IMR-90 (cell line): ENCODE measurements around the gene SMARCA5. TPM values are rescaled to one million over a fixed set of nuclear protein-coding genes. Genes with fewer than 3 reads are reported as not detected.

ENCODE experiments used
- ATAC-seq: fragments of 200-7000 bp; cut with Tn5 transposase; 2 replicates; pipeline ENCODE4 v1.9.1; 2020; ENCODE audit warnings: low read depth, mild to moderate bottlenecking, moderate library complexity
- BruUV-seq: library from RNA; stranded (reverse); fragments of 400-500 nt; replicated peaks from 2 replicates; lab custom pipeline; 2021; lab: Mats Ljungman, UMichigan
- CTCF ChIA-PET: fragments of 300-600 bp; formaldehyde crosslinking; extraction: SDS; loops from one replicate; lab custom pipeline; 2021; ENCODE audit warnings: antibody characterized with exemption; lab: Yijun Ruan, JAX
- POLR2A ChIA-PET: fragments of 300-600 bp; sonication (Branson Sonifier 250); formaldehyde crosslinking; loops from one replicate; lab custom pipeline; 2022; ENCODE audit warnings: antibody characterized with exemption; ENCODE audit not compliant: unreplicated experiment; lab: Charles Lee
- DNase-seq: peaks from one replicate; pipeline ENCODE4 v3.0.0; 2013
- H2AFZ ChIP-seq: replicated peaks from 2 replicates; pipeline ENCODE3; 2013; ENCODE audit warnings: low read length, mild to moderate bottlenecking; ENCODE audit not compliant: poor library complexity
- H2AK5ac ChIP-seq: 2 replicates; pipeline ENCODE4 v1.6.1; 2013; ENCODE audit warnings: low read depth, low read length, inconsistent platforms
- H2AK9ac ChIP-seq: replicated peaks from 2 replicates; pipeline ENCODE3; 2013; ENCODE audit warnings: mild to moderate bottlenecking, low read depth, low read length, moderate library complexity; ENCODE audit not compliant: poor library complexity
- H2BK120ac ChIP-seq: 2 replicates; pipeline ENCODE4 v1.6.1; 2013; ENCODE audit warnings: low read depth, low read length, inconsistent platforms
- H2BK15ac ChIP-seq: 3 replicates; pipeline ENCODE4 v1.6.1; 2013; ENCODE audit warnings: low read depth, low read length, inconsistent platforms
- H2BK20ac ChIP-seq: 2 replicates; pipeline ENCODE4 v1.6.1; 2013; ENCODE audit warnings: low read depth, mild to moderate bottlenecking, inconsistent platforms, low read length, moderate library complexity
- H2BK5ac ChIP-seq: 2 replicates; pipeline ENCODE4 v1.6.1; 2013; ENCODE audit warnings: mild to moderate bottlenecking, low read depth, low read length, inconsistent platforms; ENCODE audit not compliant: poor library complexity, severe bottlenecking
- H3K14ac ChIP-seq: replicated peaks from 2 replicates; pipeline ENCODE4 v1.6.1; 2013; ENCODE audit warnings: low read depth, low read length, inconsistent platforms
- H3K18ac ChIP-seq: 2 replicates; pipeline ENCODE4 v1.6.1; 2013; ENCODE audit warnings: low read depth, low read length, control low read depth
- H3K23ac ChIP-seq: 2 replicates; pipeline ENCODE4 v1.6.1; 2013; ENCODE audit warnings: low read depth, low read length, inconsistent platforms
- H3K27ac ChIP-seq: 2 replicates; pipeline ENCODE4 v1.5.1; 2013; ENCODE audit warnings: mild to moderate bottlenecking, control low read depth, low read length; ENCODE audit not compliant: insufficient read depth
- H3K27me3 ChIP-seq: 2 replicates; pipeline ENCODE4 v1.6.1; 2013; ENCODE audit warnings: low read length; ENCODE audit not compliant: control insufficient read depth, insufficient read depth
- H3K36me3 ChIP-seq: 2 replicates; pipeline ENCODE4 v1.6.1; 2013; ENCODE audit warnings: low read length, mixed read lengths; ENCODE audit not compliant: control insufficient read depth, insufficient read depth
- H3K4ac ChIP-seq: 2 replicates; pipeline ENCODE4 v1.6.1; 2013; ENCODE audit warnings: low read depth, low read length, inconsistent platforms
- H3K4me1 ChIP-seq: 2 replicates; pipeline ENCODE4 v1.6.1; 2013; ENCODE audit warnings: low read length, mixed read lengths; ENCODE audit not compliant: control insufficient read depth, insufficient read depth
- H3K4me2 ChIP-seq: 2 replicates; pipeline ENCODE4 v1.6.1; 2013; ENCODE audit warnings: low read depth, mild to moderate bottlenecking, control low read depth, low read length, moderate library complexity
- H3K4me3 ChIP-seq: 2 replicates; pipeline ENCODE4 v1.5.1; 2013; ENCODE audit warnings: low read depth, mild to moderate bottlenecking, control low read depth, low read length, moderate library complexity; ENCODE audit not compliant: insufficient read depth
- H3K56ac ChIP-seq: 2 replicates; pipeline ENCODE4 v1.6.1; 2013; ENCODE audit warnings: low read length, inconsistent platforms; ENCODE audit not compliant: insufficient read depth; ENCODE audit errors: extremely low read depth
- H3K79me1 ChIP-seq, 2 experiments: 2 replicates each; pipeline ENCODE4 v1.6.1; 2013; ENCODE audit warnings: low read length in 2 of 2, inconsistent platforms in 1 of 2, low read depth in 1 of 2
- H3K9ac ChIP-seq: 2 replicates; pipeline ENCODE4 v1.6.1; 2013; ENCODE audit warnings: low read depth, low read length, control low read depth
- H3K9me1 ChIP-seq: 2 replicates; pipeline ENCODE4 v1.6.1; 2013; ENCODE audit warnings: low read length, inconsistent platforms; ENCODE audit not compliant: insufficient read depth
- H3K9me3 ChIP-seq: 2 replicates; pipeline ENCODE4 v1.6.1; 2013; ENCODE audit warnings: low read length; ENCODE audit not compliant: control insufficient read depth, insufficient read depth
- H4K20me1 ChIP-seq: 2 replicates; pipeline ENCODE4 v1.6.1; 2013; ENCODE audit warnings: low read length, inconsistent platforms; ENCODE audit not compliant: insufficient read depth
- H4K5ac ChIP-seq: 2 replicates; pipeline ENCODE4 v1.6.1; 2013; ENCODE audit warnings: mild to moderate bottlenecking, low read depth, low read length, control low read depth
- H4K8ac ChIP-seq, 2 experiments: 2 replicates each; pipeline ENCODE4 v1.6.1; 2013; ENCODE audit warnings: low read depth in 2 of 2, low read length in 2 of 2, control low read depth in 1 of 2, inconsistent platforms in 1 of 2
- H4K91ac ChIP-seq: 2 replicates; pipeline ENCODE4 v1.6.1; 2013; ENCODE audit warnings: low read depth, low read length, inconsistent platforms; ENCODE audit not compliant: insufficient read depth
- CEBPB ChIP-seq: IDR thresholded peaks from 2 replicates; pipeline ENCODE4 v1.6.1; 2012; ENCODE audit warnings: low read depth, low read length, improper control_type of control experiment
- CHD1 ChIP-seq: IDR thresholded peaks from 2 replicates; pipeline ENCODE4 v1.6.1; 2012; ENCODE audit warnings: low read depth, low read length, improper control_type of control experiment
- MAFK ChIP-seq: IDR thresholded peaks from 2 replicates; pipeline ENCODE4 v1.6.1; 2012; ENCODE audit warnings: low read depth, low read length, improper control_type of control experiment
- MXI1 ChIP-seq: IDR thresholded peaks from 2 replicates; pipeline ENCODE4 v1.6.1; 2012; ENCODE audit warnings: low read depth, mild to moderate bottlenecking, low read length, moderate library complexity, borderline replicate concordance
- RCOR1 ChIP-seq: IDR thresholded peaks from 2 replicates; pipeline ENCODE4 v1.6.1; 2012; ENCODE audit warnings: mild to moderate bottlenecking, low read length, improper control_type of control experiment; ENCODE audit not compliant: insufficient replicate concordance
- whole genome bisulfite sequencing, 2 experiments: methylation state at CpG; one replicate each; pipeline versions ENCODE4 v1.1.5 to v1.1.7; 2013; ENCODE audit warnings: missing lambda C conversion rate in 2 of 2; ENCODE audit not compliant: insufficient read length in 1 of 2; ENCODE audit errors: extremely low coverage in 2 of 2; 5-methylcytosine and 5-hydroxymethylcytosine counted together
- dilution Hi-C: fragments of 300-500 bp; cut with HindIII; formaldehyde crosslinking; loops from one replicate; pipeline ENCODE4 v1.14.3; 2018; ENCODE audit warnings: low sequenced_read_pairs; ENCODE audit not compliant: unreplicated experiment
- in situ Hi-C: fragments of 300-500 bp; cut with MboI; formaldehyde crosslinking; loops from 3 replicates; pipeline ENCODE4 v1.14.3; 2019; ENCODE audit warnings: low sequenced_read_pairs, inconsistent platforms, mixed read lengths
- intact Hi-C: fragments of 100-400 bp; cut with micrococcal nuclease; formaldehyde crosslinking; loops from 2 replicates; pipeline ENCODE4 v1.10.0; 2022
- polyA plus RNA-seq, 3 experiments: library from polyadenylated mRNA; depleted of rRNA; stranded (reverse); fragments of >200 nt; gene quantifications; 2 replicates each; pipeline ENCODE4 v1.2.3, GENCODE V29; 2012; ENCODE audit warnings: low replicate concordance in 1 of 3
- total RNA-seq: library from RNA; depleted of rRNA; stranded (reverse); fragments of >200 nt; gene quantifications from 2 replicates; pipeline ENCODE4 v1.2.3, GENCODE V29; 2012

The SMARCA5 gene
- total and polyA plus RNA-seq, 2 of the 4 experiments (the other 2 are of a cell fraction) = 11.5 to 14.7 TPM

- H4K20me1 ChIP-seq = no peaks in the 10 kb centered on the region
- ATAC-seq = no peak
- no peak overlapping the region for H2BK5ac ChIP-seq
- no peak overlapping the region for H2BK15ac ChIP-seq
- 67% methylated on average over 3 of the region's 4 CpGs; no CpG with 5 or more reads in 1 of the 2 experiments for WGBS, 2 experiments
- no peak overlapping the region for H3K14ac ChIP-seq
- H2BK20ac ChIP-seq = no peak overlapping the region
- no peak overlapping the region for H2AFZ ChIP-seq
- no peak overlapping the region for H3K18ac ChIP-seq
- no peaks in the 10 kb centered on the region for H3K9me3 ChIP-seq
- POLR2A ChIA-PET = no interaction called here
- dilution Hi-C loops = no loop called here
- H3K4ac ChIP-seq = no peak overlapping the region
- TF ChIP-seq MAFK (no peak), CEBPB (no peak), CHD1 (no peak), RCOR1 (no peak), MXI1 (no peak)
- no peak overlapping the region for H2AK5ac ChIP-seq
- 0 out of 4 replicates have a peak, but pooled peaks cover 3 to 4% of the 10 kb centered on the region in 2 experiments for H3K79me1 ChIP-seq
- H3K9me1 ChIP-seq = peaks cover 5% of the 10 kb centered on the region
- peaks cover 10% of the 10 kb centered on the region for H3K36me3 ChIP-seq
- H2BK120ac ChIP-seq = no peak overlapping the region
- intact Hi-C loops = no loop called here
- H3K27me3 ChIP-seq = no peaks in the 10 kb centered on the region
- H4K5ac ChIP-seq = no peak overlapping the region
- CTCF ChIA-PET = interaction anchor here (0.6 kb wide), 1 partner anchor 196 kb away, joined by 3 read pairs; no protein-coding TSS in a partner anchor
- no peak overlapping the region for H3K4me2 ChIP-seq
- H3K9ac ChIP-seq = no peak overlapping the region
- H4K91ac ChIP-seq = no peak overlapping the region
- no peak overlapping the region for H3K4me3 ChIP-seq
- no peaks in the 10 kb centered on the region for H3K4me1 ChIP-seq
- H3K27ac ChIP-seq = no peak overlapping the region
- no peak overlapping the region for H3K56ac ChIP-seq
- no peak overlapping the region for H2AK9ac ChIP-seq
- in situ Hi-C loops = no loop called here
- no TSS peak for BruUV-seq
- no peak overlapping the region for H3K23ac ChIP-seq
- DNase-seq = no peak
- no peak overlapping the region for H4K8ac ChIP-seq
Observed at GRCh38 chr4:143554728-143555597, 41.5 kb downstream of the SMARCA5 start.
